Stimulated activated CD4-positive, alpha-beta T cell treated with anti-CD3 and anti-CD28 coated beads, Interleukin-1b, Interleukin-23, amount 100 ng/mL, for 4 hours (primary cell): ENCODE measurements around the gene TACR1.
A peak's percentile ranks its signal among the peaks of the same experiment; 100 is the strongest.
"Not testable (repeated sequence)": the region's sequence is repeated elsewhere in the genome, so short reads cannot be mapped to it uniquely, and the experiment has no call there.

Source experiments
- DNase-seq, 2 donors: peaks; one replicate each; pipeline ENCODE4 v3.0.0-alpha.2; 2020; ENCODE audit warnings: low read depth in 2 of 2

Gene TACR1

GRCh38 chr2:75199428-75200011 lies at the start of gene TACR1:
Gene TACR1, minus strand, starts transcription at chr2:75199520. Its CDS starts 586 bp downstream, at chr2:75198934.
- DNase-seq: peak; percentile 4 to 29

GRCh38 chr2:75248581-75248980 lies 49.3 kb upstream of the TACR1 start:
- DNase-seq: not testable (repeated sequence)

- no peak for DNase-seq
Measured at GRCh38 chr2:75246441-75247167, 47.3 kb upstream of the TACR1 start.

GRCh38 chr2:75243219-75243618 lies 43.9 kb upstream of the TACR1 start:
- no peak for DNase-seq

- no peak for DNase-seq
Measured at GRCh38 chr2:75241696-75242095, 42.4 kb upstream of the TACR1 start.

- DNase-seq: no peak
Measured at GRCh38 chr2:75238670-75239330, 39.5 kb upstream of the TACR1 start.

- DNase-seq: no peak
Measured at GRCh38 chr2:75237296-75237695, 38.0 kb upstream of the TACR1 start.

- no peak for DNase-seq
Measured at GRCh38 chr2:75233965-75234364, 34.6 kb upstream of the TACR1 start.

- DNase-seq: no peak
Measured at GRCh38 chr2:75226617-75227016, 27.3 kb upstream of the TACR1 start.

GRCh38 chr2:75226099-75226498 lies 26.8 kb upstream of the TACR1 start:
- DNase-seq: no peak

GRCh38 chr2:75224636-75225094 lies 25.3 kb upstream of the TACR1 start:
- no peak for DNase-seq

GRCh38 chr2:75222527-75222926 lies 23.2 kb upstream of the TACR1 start:
- no peak for DNase-seq

GRCh38 chr2:75221862-75222261 lies 22.5 kb upstream of the TACR1 start:
- no peak for DNase-seq

- not testable (repeated sequence) for DNase-seq
Measured at GRCh38 chr2:75219213-75219612, 19.9 kb upstream of the TACR1 start.

- no peak for DNase-seq
Measured at GRCh38 chr2:75211266-75211770, 12.0 kb upstream of the TACR1 start.

GRCh38 chr2:75210409-75210808 lies 11.1 kb upstream of the TACR1 start:
- no peak for DNase-seq

GRCh38 chr2:75208738-75209137 lies 9.4 kb upstream of the TACR1 start:
- no peak for DNase-seq

GRCh38 chr2:75204833-75205232 lies 5.5 kb upstream of the TACR1 start:
- DNase-seq: no peak

GRCh38 chr2:75202359-75202758 lies 3.0 kb upstream of the TACR1 start:
- no peak for DNase-seq

- DNase-seq: no peak
Measured at GRCh38 chr2:75200140-75201096, 1.1 kb upstream of the TACR1 start.

GRCh38 chr2:75195076-75195691 lies 4.1 kb downstream of the TACR1 start:
- DNase-seq: no peak
